ENCODE measurements around the gene WNT6.

WNT6 gene

DNA sequence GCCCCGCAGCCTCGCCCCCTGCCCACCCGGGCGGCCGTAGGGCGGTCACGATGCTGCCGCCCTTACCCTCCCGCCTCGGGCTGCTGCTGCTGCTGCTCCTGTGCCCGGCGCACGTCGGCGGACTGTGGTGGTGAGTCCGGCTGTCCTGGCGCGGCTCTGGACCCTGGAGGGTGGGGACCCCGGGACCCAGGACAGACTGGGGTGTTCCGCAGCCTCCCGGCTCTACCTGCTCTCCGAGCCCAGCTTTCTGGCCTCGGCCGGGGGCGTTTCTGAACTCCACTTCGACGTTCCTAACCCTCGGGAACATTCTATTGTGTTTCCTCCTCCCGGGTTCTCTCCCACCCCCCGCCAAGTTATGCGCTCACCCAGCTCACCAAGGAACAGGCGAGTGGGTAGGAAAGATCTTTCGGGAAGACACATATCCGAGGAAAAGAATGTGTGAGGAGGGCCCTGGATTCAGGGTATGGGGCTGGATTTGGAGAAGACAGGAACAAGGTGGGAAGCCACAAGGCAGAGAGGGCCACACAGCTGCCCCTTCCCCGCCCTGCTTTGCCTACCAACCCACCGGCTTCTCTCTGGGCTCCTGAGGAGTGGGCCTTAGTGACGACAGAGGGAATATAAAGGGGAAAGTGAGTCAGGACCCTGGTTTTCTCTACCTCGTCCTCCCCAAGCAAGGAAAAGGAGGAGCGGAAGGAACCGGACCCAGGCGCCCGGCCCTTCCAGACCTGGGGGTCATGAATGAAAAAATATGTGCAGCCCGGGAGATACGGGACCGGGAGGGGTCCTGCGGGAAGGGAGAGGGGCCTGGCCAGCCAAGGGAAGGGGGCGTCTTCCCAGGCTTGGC lies 605 bp downstream of the WNT6 start:
- TF ChIP-seq POLR2A (IDR thresholded peaks at IDR 0.05; ENCODE audit: low read depth, low read length) (no peak), POLR2AphosphoS5 (IDR thresholded peaks at IDR 0.05; ENCODE audit: low read depth, low read length) (no peak), TAF1 (IDR thresholded peaks at IDR 0.05; ENCODE audit: borderline replicate concordance, low read depth, low read length) (no peak)
- DNase-seq (ENCODE audit: insufficient read length) (no peak), FAIRE-seq (no peak)

DNA sequence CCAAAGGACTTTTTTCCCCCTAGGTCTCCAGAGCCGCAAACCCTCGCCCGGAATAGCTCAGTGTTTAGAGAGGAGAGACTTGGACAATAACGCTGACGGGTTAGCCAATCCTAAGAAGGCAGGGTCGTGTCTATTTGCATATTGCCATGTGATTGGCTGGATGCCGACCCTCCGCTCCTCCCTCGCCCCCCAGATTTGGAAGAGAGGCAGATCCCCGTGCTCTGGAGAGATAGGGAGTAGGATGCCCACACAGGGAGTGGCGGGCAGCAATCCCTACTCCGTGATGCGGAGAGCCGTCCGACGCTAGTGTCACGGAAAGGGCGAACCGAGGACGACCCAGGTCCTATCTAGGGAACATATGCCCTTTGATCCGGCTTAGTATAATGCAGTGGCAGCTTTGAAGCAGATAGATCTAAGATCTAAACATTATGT lies 1.4 kb downstream of the WNT6 start:
- TF ChIP-seq POLR2A (IDR thresholded peaks at IDR 0.05; ENCODE audit: low read depth, low read length) (no peak), POLR2AphosphoS5 (IDR thresholded peaks at IDR 0.05; ENCODE audit: low read depth, low read length) (no peak), TAF1 (IDR thresholded peaks at IDR 0.05; ENCODE audit: borderline replicate concordance, low read depth, low read length) (no peak)
- no peak for DNase-seq (ENCODE audit: insufficient read length)
- no peak for FAIRE-seq

DNA sequence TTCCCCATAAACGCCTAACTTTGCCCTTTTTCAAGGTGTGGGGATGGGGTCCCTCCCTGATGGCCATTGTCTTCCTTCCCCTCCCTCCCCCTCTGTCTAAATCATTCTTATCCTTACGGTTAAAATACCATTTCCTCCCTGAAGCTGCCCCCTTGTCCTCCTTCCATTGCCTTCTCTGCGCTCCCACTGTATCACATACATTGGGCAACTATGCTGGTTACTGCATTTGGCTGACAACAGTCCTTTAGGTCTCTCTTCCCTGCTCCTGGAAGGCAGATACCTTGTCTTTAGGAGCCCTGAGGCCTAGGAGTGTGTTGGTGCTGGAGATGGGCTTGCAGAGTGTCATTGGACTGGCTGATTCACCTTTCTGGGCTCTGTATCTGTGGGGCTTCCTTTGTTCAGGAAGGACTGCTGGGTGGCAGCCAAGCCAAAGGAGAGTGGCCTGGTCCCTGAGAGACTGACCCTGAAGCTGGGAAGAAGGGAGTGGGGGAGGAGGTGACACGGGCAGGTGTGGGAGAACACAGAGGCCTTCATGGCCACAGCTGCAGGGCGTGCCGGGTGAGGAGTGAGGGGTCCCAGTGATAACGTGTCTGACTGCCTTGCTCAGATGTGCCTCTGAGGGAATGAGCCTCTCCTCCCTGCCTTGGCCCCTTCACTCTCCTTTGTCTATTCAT lies 2.2 kb downstream of the WNT6 start:
- FAIRE-seq (no peak), DNase-seq (ENCODE audit: insufficient read length) (no peak)
- TF ChIP-seq TAF1 (IDR thresholded peaks at IDR 0.05; ENCODE audit: borderline replicate concordance, low read depth, low read length) (no peak), POLR2A (IDR thresholded peaks at IDR 0.05; ENCODE audit: low read depth, low read length) (no peak), POLR2AphosphoS5 (IDR thresholded peaks at IDR 0.05; ENCODE audit: low read depth, low read length) (no peak)

DNA sequence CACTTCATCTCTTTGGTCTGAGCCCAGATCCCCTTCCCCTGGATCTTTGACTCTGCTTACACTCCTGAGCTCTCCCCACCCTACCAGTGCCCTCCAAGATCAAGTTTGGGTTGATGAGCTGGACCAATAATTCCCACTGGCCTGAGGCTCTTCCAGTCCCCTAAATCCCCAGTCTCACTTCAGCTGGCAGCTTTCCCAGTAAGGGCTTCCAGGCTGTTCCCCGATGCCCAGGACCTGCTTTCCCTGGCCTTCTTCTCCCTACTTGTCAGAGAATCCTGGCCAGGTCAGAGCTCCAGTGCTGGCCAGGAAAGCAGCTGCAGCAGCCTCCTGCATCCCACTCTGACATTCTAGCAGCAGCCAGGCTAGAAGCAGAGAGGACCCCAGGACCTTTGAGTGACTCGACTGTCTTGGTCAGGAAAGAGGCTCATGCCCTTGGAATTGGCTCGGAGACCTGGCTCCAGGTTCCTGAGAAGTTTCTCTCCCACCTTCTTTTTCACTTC lies 3.5 kb downstream of the WNT6 start:
- no peak for DNase-seq (ENCODE audit: insufficient read length)
- FAIRE-seq = no peak
- TF ChIP-seq POLR2AphosphoS5 (IDR thresholded peaks at IDR 0.05; ENCODE audit: low read depth, low read length) (no peak), POLR2A (IDR thresholded peaks at IDR 0.05; ENCODE audit: low read depth, low read length) (no peak), TAF1 (IDR thresholded peaks at IDR 0.05; ENCODE audit: borderline replicate concordance, low read depth, low read length) (no peak)

DNA sequence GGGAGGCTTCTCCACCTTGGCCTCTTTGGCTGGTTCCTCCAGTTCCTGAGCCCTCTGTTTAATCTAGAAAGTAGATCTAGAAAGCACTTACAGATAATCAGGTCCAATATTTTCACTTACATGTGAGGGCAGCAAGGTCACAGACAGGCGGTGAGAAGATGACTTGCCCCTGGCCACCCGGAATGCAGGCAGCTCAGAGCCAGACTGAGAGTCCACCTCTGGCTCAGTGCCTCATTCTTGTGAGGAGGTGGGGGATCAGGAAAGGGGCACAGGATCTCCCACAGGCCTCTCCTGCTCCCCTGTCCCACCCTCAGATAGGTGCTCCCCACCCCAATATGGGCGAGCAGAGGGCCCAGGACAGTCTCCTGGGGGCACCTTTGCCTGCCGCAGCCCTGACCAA lies 5.8 kb downstream of the WNT6 start:
- TF ChIP-seq TAF1 (IDR thresholded peaks at IDR 0.05; ENCODE audit: borderline replicate concordance, low read depth, low read length) = no peak
- no peak for TF ChIP-seq POLR2AphosphoS5 (IDR thresholded peaks at IDR 0.05; ENCODE audit: low read depth, low read length)
- TF ChIP-seq POLR2A (IDR thresholded peaks at IDR 0.05; ENCODE audit: low read depth, low read length) = no peak
- DNase-seq (ENCODE audit: insufficient read length) (no peak), FAIRE-seq (no peak)

DNA sequence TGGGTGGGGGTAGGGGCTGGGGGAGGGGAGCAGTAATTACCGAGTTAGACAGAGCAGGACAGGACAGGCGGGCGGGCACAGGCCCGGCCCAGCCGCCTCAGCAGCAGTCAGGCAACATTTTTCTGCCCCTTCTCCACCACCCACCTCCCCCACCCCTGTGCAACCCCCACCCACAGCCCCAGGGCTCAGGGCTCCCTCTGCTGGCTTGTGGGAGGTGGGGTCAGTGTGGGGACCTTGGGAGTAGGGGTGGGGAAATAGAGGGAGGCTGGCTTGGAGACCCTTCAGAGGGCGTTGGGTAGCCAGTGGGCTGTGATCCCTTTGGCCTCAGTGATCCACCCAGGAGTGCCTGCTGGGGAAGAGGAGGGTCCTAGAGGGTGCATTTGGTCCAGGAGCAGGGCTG lies 6.4 kb downstream of the WNT6 start:
- DNase-seq (ENCODE audit: insufficient read length) = no peak
- TF ChIP-seq POLR2AphosphoS5 (IDR thresholded peaks at IDR 0.05; ENCODE audit: low read depth, low read length) = no peak
- no peak for TF ChIP-seq TAF1 (IDR thresholded peaks at IDR 0.05; ENCODE audit: borderline replicate concordance, low read depth, low read length)
- TF ChIP-seq POLR2A (IDR thresholded peaks at IDR 0.05; ENCODE audit: low read depth, low read length) = no peak
- no peak for FAIRE-seq

DNA sequence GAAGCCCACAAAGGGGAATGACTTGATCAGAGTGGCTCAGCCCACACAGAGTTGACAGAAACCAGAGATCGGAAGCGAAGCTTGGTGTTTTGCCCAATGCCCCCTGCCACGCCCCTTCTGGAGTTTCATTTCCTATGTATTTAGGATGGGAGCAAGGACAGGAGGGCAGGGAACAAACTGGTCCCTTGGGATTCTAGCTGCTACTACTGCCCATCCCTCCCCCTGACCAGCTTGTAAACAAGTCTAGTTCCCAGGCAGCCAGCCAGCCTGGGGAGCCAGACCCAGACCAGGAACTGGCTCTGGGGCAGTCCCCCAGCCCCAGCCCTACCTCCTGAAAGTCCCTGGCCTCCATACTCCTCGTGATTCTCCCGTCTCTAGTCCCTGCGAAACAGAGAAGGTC lies 8.3 kb downstream of the WNT6 start:
- no peak for TF ChIP-seq POLR2A (IDR thresholded peaks at IDR 0.05; ENCODE audit: low read depth, low read length)
- no peak for TF ChIP-seq TAF1 (IDR thresholded peaks at IDR 0.05; ENCODE audit: borderline replicate concordance, low read depth, low read length)
- TF ChIP-seq POLR2AphosphoS5 (IDR thresholded peaks at IDR 0.05; ENCODE audit: low read depth, low read length) = no peak
- DNase-seq (ENCODE audit: insufficient read length) (no peak), FAIRE-seq (no peak)

DNA sequence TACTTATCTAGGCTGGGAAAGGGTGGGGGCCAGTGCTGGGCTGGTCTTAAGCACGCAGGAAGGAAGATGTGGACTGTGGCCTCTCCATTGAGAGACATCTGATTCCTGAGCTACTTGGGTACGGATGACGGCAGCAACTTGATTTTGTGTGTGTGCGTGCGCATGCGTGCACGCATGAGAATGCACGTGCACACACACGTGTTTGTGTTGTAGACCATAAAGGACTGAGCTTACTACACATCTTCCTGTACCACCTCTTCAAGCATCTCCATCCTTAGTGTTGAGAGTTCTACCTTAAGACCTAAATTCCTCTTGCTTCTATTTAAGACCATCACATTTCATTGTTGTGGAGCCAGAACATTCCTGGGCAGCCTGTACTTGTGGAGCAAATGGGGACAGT lies 9.5 kb downstream of the WNT6 start:
- TF ChIP-seq TAF1 (IDR thresholded peaks at IDR 0.05; ENCODE audit: borderline replicate concordance, low read depth, low read length) (no peak), POLR2AphosphoS5 (IDR thresholded peaks at IDR 0.05; ENCODE audit: low read depth, low read length) (no peak), POLR2A (IDR thresholded peaks at IDR 0.05; ENCODE audit: low read depth, low read length) (no peak)
- FAIRE-seq (no peak), DNase-seq (ENCODE audit: insufficient read length) (no peak)

DNA sequence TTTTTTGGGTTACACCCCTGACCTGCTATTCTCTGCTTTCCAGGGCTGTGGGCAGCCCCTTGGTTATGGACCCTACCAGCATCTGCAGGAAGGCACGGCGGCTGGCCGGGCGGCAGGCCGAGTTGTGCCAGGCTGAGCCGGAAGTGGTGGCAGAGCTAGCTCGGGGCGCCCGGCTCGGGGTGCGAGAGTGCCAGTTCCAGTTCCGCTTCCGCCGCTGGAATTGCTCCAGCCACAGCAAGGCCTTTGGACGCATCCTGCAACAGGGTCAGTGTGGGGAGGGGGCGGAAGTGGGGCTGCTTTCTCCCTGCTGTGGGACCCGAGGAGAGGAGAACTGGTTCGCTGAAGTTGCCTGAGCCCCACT lies 11.4 kb downstream of the WNT6 start:
- peak; percentile 63 for FAIRE-seq
- TF ChIP-seq TAF1 (IDR thresholded peaks at IDR 0.05; ENCODE audit: borderline replicate concordance, low read depth, low read length) = no peak
- no peak for TF ChIP-seq POLR2AphosphoS5 (IDR thresholded peaks at IDR 0.05; ENCODE audit: low read depth, low read length)
- no peak for TF ChIP-seq POLR2A (IDR thresholded peaks at IDR 0.05; ENCODE audit: low read depth, low read length)
- DNase-seq (ENCODE audit: insufficient read length) = no peak

DNA sequence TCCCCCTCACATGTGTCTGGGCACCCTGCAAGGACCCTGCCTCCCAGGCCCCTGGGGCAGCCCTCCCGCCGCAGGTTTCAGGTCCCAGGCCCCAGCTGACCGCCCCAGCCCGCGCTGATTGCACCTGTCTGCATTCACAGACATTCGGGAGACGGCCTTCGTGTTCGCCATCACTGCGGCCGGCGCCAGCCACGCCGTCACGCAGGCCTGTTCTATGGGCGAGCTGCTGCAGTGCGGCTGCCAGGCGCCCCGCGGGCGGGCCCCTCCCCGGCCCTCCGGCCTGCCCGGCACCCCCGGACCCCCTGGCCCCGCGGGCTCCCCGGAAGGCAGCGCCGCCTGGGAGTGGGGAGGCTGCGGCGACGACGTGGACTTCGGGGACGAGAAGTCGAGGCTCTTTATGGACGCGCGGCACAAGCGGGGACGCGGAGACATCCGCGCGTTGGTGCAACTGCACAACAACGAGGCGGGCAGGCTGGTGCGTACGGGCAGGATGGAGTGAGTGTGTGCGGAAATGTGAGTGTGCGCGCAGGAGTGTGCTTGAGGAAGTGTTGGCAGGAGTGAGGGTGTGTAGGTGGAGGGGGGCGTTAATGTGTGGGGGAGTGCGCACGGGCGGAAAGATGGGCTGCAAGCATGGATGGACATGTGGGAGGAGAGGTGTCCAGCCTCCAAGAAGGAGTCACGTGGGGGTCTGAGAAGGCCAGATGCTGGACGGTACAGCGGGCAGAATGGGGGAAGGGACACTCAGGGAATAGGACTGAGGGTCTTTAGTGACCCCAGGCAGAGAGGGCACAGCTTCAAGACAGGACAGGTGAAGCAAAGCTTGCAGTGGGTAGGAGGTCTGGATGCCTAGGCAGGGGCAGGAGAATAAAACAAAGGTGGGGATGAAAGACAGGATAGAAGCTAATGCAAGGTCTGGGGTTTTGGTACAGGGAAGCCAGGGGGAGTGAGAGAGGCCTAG lies 12.0 kb downstream of the WNT6 start:
- DNase-seq (ENCODE audit: insufficient read length) (no peak), FAIRE-seq (peak; percentile 50)

More for the DNA sequence above, 12.0 kb downstream of the WNT6 start:
- TF ChIP-seq POLR2A (IDR thresholded peaks at IDR 0.05; ENCODE audit: low read depth, low read length) = no peak
- no peak for TF ChIP-seq POLR2AphosphoS5 (IDR thresholded peaks at IDR 0.05; ENCODE audit: low read depth, low read length)
- TF ChIP-seq TAF1 (IDR thresholded peaks at IDR 0.05; ENCODE audit: borderline replicate concordance, low read depth, low read length) = no peak
